Kidney epithelial cell (primary cell): Measurements from ENCODE around the gene DLGAP1. TPM values are rescaled to one million over a fixed set of nuclear protein-coding genes. Genes with fewer than 3 reads are reported as not detected.

ENCODE experiments used
- DNase-seq: peaks from one replicate; pipeline ENCODE4 v3.0.0-alpha.2; 2010; ENCODE audit warnings: low read depth
- H3K27me3 ChIP-seq: 2 replicates; pipeline ENCODE4 v1.6.0; 2011; ENCODE audit warnings: low read length; ENCODE audit not compliant: control insufficient read depth, insufficient read depth
- H3K36me3 ChIP-seq: 2 replicates; pipeline ENCODE4 v1.5.1; 2011; ENCODE audit warnings: low read length; ENCODE audit not compliant: control insufficient read depth, insufficient read depth
- H3K4me3 ChIP-seq: 2 replicates; pipeline ENCODE4 v1.5.1; 2011; ENCODE audit warnings: low read depth, mild to moderate bottlenecking, control low read depth, low read length
- total RNA-seq: library from RNA; depleted of rRNA; stranded (reverse); fragments of >200 nt; gene quantifications from 2 replicates; pipeline ENCODE4 v1.2.3, GENCODE V29; 2015
- TF ChIP-seq, protein P1 (sequence below): IDR thresholded peaks from 2 replicates; pipeline ENCODE4 v1.5.1; 2011; ENCODE audit warnings: mild to moderate bottlenecking, moderate library complexity, low read length, control low read depth, inconsistent platforms; ENCODE audit not compliant: insufficient read depth, poor library complexity, severe bottlenecking

Gene DLGAP1
- total RNA-seq, 1 donor from 2014 or later, result 2.6 TPM

DNA sequence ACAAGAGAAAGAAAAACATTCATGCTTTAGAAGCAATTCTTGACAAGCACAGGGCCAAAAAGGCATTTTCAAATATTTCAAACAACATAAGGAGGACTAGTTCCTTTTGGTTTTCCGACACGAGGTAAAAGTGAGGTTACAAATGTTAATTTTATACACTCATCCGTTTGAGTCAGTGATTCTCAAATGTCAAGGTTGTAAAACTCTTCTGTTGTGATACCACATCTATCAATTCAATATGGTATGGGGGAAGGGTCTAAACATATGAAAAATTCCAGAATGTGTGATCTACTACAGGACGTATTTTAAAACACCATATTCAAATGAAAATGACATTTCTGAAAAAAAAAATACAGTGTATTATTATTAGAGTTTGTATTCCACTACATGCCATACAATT is 952.5 kb downstream of the DLGAP1 start:
- Histone ChIP-seq H3K4me3 (no peak overlapping the region), H3K27me3 (no peaks in the 10 kb centered on the region), H3K36me3 (no peaks in the 10 kb centered on the region)
- no peak for DNase-seq
- TF ChIP-seq, protein P1, sequence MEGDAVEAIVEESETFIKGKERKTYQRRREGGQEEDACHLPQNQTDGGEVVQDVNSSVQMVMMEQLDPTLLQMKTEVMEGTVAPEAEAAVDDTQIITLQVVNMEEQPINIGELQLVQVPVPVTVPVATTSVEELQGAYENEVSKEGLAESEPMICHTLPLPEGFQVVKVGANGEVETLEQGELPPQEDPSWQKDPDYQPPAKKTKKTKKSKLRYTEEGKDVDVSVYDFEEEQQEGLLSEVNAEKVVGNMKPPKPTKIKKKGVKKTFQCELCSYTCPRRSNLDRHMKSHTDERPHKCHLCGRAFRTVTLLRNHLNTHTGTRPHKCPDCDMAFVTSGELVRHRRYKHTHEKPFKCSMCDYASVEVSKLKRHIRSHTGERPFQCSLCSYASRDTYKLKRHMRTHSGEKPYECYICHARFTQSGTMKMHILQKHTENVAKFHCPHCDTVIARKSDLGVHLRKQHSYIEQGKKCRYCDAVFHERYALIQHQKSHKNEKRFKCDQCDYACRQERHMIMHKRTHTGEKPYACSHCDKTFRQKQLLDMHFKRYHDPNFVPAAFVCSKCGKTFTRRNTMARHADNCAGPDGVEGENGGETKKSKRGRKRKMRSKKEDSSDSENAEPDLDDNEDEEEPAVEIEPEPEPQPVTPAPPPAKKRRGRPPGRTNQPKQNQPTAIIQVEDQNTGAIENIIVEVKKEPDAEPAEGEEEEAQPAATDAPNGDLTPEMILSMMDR, result no peak

DNA sequence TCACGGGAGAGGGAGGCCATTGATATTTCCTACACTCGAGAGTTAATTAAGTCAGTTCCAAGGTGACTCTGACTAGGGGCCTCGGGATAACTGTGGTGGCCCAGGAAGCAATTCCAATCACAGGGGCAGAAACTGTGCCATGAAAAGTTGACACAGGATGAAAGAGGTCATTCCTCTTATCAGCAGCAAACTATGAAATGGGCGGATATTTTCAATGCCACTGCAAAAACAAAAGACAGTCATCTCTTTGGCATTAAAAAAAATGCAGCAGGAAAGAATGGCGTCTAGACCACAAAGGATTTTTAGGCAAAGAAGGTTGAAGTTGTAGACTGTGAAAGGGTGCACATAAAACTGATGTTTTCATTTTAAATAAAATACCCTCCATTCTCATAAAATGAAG is 955.1 kb downstream of the DLGAP1 start:
- Histone ChIP-seq H3K27me3 (no peaks in the 10 kb centered on the region), H3K4me3 (no peak overlapping the region), H3K36me3 (no peaks in the 10 kb centered on the region)
- no peak for DNase-seq
- TF ChIP-seq, protein P1, result no peak

DNA sequence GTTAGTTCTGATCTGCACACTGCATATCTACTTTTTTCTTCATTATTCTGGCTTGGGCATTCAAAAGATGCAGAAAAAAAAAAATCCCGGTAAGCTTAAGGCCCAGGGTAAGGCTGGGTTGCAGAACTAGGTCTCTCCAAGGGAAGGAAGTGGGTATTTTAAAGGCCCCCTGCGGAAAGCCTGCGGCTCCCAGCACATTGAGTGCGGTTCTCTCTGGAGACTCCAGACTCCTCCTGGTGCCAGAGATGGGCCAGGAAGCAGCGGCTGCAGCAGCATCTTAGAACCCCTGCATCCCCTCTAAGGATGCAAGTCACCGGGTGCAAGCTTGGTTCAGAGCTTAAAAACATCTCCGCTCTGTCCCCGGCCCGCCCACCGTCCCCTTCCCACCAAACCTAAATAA is 955.6 kb downstream of the DLGAP1 start:
- no peaks in the 10 kb centered on the region for H3K36me3 ChIP-seq
- H3K27me3 ChIP-seq, result no peaks in the 10 kb centered on the region
- TF ChIP-seq, protein P1, result no peak
- peak overlapping the region; percentile 38 for H3K4me3 ChIP-seq
- no peak for DNase-seq

DNA sequence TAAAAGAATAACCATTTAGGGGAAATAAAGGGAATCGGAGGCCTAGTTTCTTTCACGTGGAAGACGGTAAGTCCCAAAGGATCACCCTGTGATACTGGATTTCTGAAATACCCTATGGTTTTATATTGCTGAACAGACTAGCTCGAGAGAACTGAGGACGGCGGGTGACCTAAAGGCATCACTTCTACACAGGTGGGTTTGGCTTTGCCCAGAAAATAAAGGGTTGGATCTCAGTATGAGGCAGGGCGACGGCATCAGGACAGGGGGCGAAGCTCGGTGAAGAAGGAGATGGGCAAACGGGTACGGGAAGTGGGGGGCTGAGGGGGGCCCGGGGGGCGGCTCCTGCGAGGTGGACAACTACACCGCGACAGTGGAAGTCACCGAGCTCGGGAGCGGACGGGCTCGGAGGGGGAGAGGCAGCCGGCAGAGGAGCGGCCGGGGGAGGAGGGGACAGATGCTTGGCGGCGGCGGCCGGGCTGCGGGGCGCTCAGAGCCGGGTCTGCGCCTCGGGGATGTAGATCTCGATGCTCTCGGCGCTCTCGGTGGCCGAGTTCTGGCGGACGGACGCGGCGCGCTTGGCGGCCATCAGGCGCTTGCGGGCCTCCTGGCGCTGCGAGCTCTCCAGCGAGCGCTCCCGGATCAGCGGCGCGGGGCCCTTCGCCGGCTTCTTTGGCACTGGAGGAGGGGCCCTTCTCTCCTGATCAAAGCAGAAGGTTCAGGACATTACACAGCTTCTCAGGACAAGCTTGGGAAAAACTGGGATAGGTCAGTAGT is 956.2 kb downstream of the DLGAP1 start:
- Histone ChIP-seq H3K36me3 (no peaks in the 10 kb centered on the region), H3K4me3 (peak overlapping the region; percentile 38), H3K27me3 (no peaks in the 10 kb centered on the region)
- no peak for DNase-seq
- TF ChIP-seq, protein P1, result no peak

DNA sequence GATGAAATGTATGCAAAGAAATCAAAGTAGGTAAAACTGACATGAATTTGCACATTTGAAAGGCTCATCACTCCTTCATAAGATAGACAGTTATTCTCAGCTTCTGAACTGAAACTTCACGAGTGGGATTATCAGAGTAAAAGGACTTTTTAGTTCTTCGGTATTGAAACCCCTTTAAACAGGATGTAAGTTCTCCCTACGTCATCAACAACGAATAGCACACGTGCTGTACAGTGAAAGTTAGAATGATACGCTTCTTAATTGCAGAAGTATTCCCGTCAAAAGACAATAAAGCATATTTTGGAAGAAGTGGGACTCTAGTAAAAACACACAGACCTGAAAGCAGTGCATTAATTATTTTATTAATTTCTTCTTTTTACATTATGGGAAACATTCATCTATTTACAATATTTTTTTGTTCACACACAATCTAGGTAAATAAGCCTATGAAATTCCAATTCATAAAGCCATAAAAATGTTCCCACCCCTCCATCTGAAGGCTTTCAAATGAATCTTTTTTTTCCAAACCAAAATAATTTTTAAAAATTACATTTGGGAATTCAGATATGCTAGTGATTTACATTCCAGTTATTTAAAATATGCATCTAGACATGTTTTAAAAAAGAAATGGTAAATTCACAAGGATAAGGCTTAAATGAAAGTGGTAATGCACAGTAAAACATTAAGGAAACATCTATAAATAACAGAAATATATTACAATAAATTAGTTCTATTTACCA is 959.2 kb downstream of the DLGAP1 start:
- no peak for DNase-seq
- TF ChIP-seq, protein P1, result no peak
- Histone ChIP-seq H3K27me3 (no peaks in the 10 kb centered on the region), H3K4me3 (no peak overlapping the region), H3K36me3 (no peaks in the 10 kb centered on the region)
